Measurements from ENCODE around the gene KCNJ15.

Gene KCNJ15

GRCh38 chr21:38329162-38329561 is 72.4 kb downstream of the KCNJ15 start:
- no peaks in the 10 kb centered on the region for H3K27me3 ChIP-seq (ENCODE audit: control insufficient read depth, insufficient read depth, low read length)
- H3K27ac ChIP-seq (ENCODE audit: low read depth, low read length) = no peak overlapping the region
- H3K36me3 ChIP-seq (ENCODE audit: control insufficient read depth, insufficient read depth, low read length) = no peaks in the 10 kb centered on the region
- H3K9ac ChIP-seq (ENCODE audit: low read length) = no peak overlapping the region
- H3K4me3 ChIP-seq (ENCODE audit: low read length) = no peak overlapping the region
- H3K4me1 ChIP-seq (ENCODE audit: control insufficient read depth, insufficient read depth, low read length) = no peaks in the 10 kb centered on the region

- Histone ChIP-seq H3K4me1 (ENCODE audit: control insufficient read depth, insufficient read depth, low read length) (no peaks in the 10 kb centered on the region), H3K4me3 (ENCODE audit: low read length) (no peak overlapping the region), H3K27ac (ENCODE audit: low read depth, low read length) (no peak overlapping the region), H3K27me3 (ENCODE audit: control insufficient read depth, insufficient read depth, low read length) (no peaks in the 10 kb centered on the region), H3K36me3 (ENCODE audit: control insufficient read depth, insufficient read depth, low read length) (no peaks in the 10 kb centered on the region), H3K9ac (ENCODE audit: low read length) (no peak overlapping the region)
These were observed 73.9 kb downstream of the KCNJ15 start for GRCh38 chr21:38330666-38331065.

- no peak overlapping the region for H3K27ac ChIP-seq (ENCODE audit: low read depth, low read length)
- no peak overlapping the region for H3K9ac ChIP-seq (ENCODE audit: low read length)
- H3K4me1 ChIP-seq (ENCODE audit: control insufficient read depth, insufficient read depth, low read length) = no peaks in the 10 kb centered on the region
- no peaks in the 10 kb centered on the region for H3K36me3 ChIP-seq (ENCODE audit: control insufficient read depth, insufficient read depth, low read length)
- H3K27me3 ChIP-seq (ENCODE audit: control insufficient read depth, insufficient read depth, low read length) = no peaks in the 10 kb centered on the region
- no peak overlapping the region for H3K4me3 ChIP-seq (ENCODE audit: low read length)
These were observed 76.8 kb downstream of the KCNJ15 start for GRCh38 chr21:38333301-38334272.

- Histone ChIP-seq H3K27ac (ENCODE audit: low read depth, low read length) (no peak overlapping the region), H3K4me3 (ENCODE audit: low read length) (no peak overlapping the region), H3K4me1 (ENCODE audit: control insufficient read depth, insufficient read depth, low read length) (no peaks in the 10 kb centered on the region)
These were observed 78.1 kb downstream of the KCNJ15 start for GRCh38 chr21:38334866-38335265.

GRCh38 chr21:38337793-38338192 is 81.0 kb downstream of the KCNJ15 start:
- H3K4me1 ChIP-seq (ENCODE audit: control insufficient read depth, insufficient read depth, low read length) = no peaks in the 10 kb centered on the region
- H3K4me3 ChIP-seq (ENCODE audit: low read length) = no peak overlapping the region
- no peaks in the 10 kb centered on the region for H3K36me3 ChIP-seq (ENCODE audit: control insufficient read depth, insufficient read depth, low read length)
- H3K27ac ChIP-seq (ENCODE audit: low read depth, low read length) = no peak overlapping the region
- H3K9ac ChIP-seq (ENCODE audit: low read length) = no peak overlapping the region
- no peaks in the 10 kb centered on the region for H3K27me3 ChIP-seq (ENCODE audit: control insufficient read depth, insufficient read depth, low read length)

More at GRCh38 chr21:38334866-38335265, 78.1 kb downstream of the KCNJ15 start:
- H3K9ac ChIP-seq (ENCODE audit: low read length) = no peak overlapping the region
- H3K27me3 ChIP-seq (ENCODE audit: control insufficient read depth, insufficient read depth, low read length) = no peaks in the 10 kb centered on the region
- H3K36me3 ChIP-seq (ENCODE audit: control insufficient read depth, insufficient read depth, low read length) = no peaks in the 10 kb centered on the region

- H3K4me3 ChIP-seq (ENCODE audit: low read length) = no peak overlapping the region
- no peaks in the 10 kb centered on the region for H3K27me3 ChIP-seq (ENCODE audit: control insufficient read depth, insufficient read depth, low read length)
- H3K9ac ChIP-seq (ENCODE audit: low read length) = no peak overlapping the region
- H3K4me1 ChIP-seq (ENCODE audit: control insufficient read depth, insufficient read depth, low read length) = no peaks in the 10 kb centered on the region
- no peak overlapping the region for H3K27ac ChIP-seq (ENCODE audit: low read depth, low read length)
- no peaks in the 10 kb centered on the region for H3K36me3 ChIP-seq (ENCODE audit: control insufficient read depth, insufficient read depth, low read length)
These were observed 83.3 kb downstream of the KCNJ15 start for GRCh38 chr21:38340131-38340530.

- Histone ChIP-seq H3K4me3 (ENCODE audit: low read length) (no peak overlapping the region), H3K36me3 (ENCODE audit: control insufficient read depth, insufficient read depth, low read length) (no peaks in the 10 kb centered on the region), H3K9ac (ENCODE audit: low read length) (no peak overlapping the region), H3K4me1 (ENCODE audit: control insufficient read depth, insufficient read depth, low read length) (no peaks in the 10 kb centered on the region), H3K27me3 (ENCODE audit: control insufficient read depth, insufficient read depth, low read length) (no peaks in the 10 kb centered on the region), H3K27ac (ENCODE audit: low read depth, low read length) (no peak overlapping the region)
These were observed 84.8 kb downstream of the KCNJ15 start for GRCh38 chr21:38341546-38342012.

GRCh38 chr21:38342739-38343138 is 85.9 kb downstream of the KCNJ15 start:
- Histone ChIP-seq H3K4me3 (ENCODE audit: low read length) (no peak overlapping the region), H3K27me3 (ENCODE audit: control insufficient read depth, insufficient read depth, low read length) (no peaks in the 10 kb centered on the region), H3K9ac (ENCODE audit: low read length) (no peak overlapping the region), H3K4me1 (ENCODE audit: control insufficient read depth, insufficient read depth, low read length) (no peaks in the 10 kb centered on the region), H3K27ac (ENCODE audit: low read depth, low read length) (no peak overlapping the region), H3K36me3 (ENCODE audit: control insufficient read depth, insufficient read depth, low read length) (no peaks in the 10 kb centered on the region)

- H3K27ac ChIP-seq (ENCODE audit: low read depth, low read length) = no peak overlapping the region
- H3K4me1 ChIP-seq (ENCODE audit: control insufficient read depth, insufficient read depth, low read length) = no peaks in the 10 kb centered on the region
These were observed 86.9 kb downstream of the KCNJ15 start for GRCh38 chr21:38343691-38344090.

GRCh38 chr21:38346286-38346685 is 89.5 kb downstream of the KCNJ15 start:
- no peaks in the 10 kb centered on the region for H3K4me1 ChIP-seq (ENCODE audit: control insufficient read depth, insufficient read depth, low read length)
- H3K9ac ChIP-seq (ENCODE audit: low read length) = no peak overlapping the region
- H3K4me3 ChIP-seq (ENCODE audit: low read length) = no peak overlapping the region
- no peaks in the 10 kb centered on the region for H3K36me3 ChIP-seq (ENCODE audit: control insufficient read depth, insufficient read depth, low read length)
- no peak overlapping the region for H3K27ac ChIP-seq (ENCODE audit: low read depth, low read length)
- no peaks in the 10 kb centered on the region for H3K27me3 ChIP-seq (ENCODE audit: control insufficient read depth, insufficient read depth, low read length)

More at GRCh38 chr21:38343691-38344090, 86.9 kb downstream of the KCNJ15 start:
- Histone ChIP-seq H3K36me3 (ENCODE audit: control insufficient read depth, insufficient read depth, low read length) (no peaks in the 10 kb centered on the region), H3K9ac (ENCODE audit: low read length) (no peak overlapping the region), H3K4me3 (ENCODE audit: low read length) (no peak overlapping the region), H3K27me3 (ENCODE audit: control insufficient read depth, insufficient read depth, low read length) (no peaks in the 10 kb centered on the region)

- Histone ChIP-seq H3K27me3 (ENCODE audit: control insufficient read depth, insufficient read depth, low read length) (peaks cover 2% of the 10 kb centered on the region), H3K4me1 (ENCODE audit: control insufficient read depth, insufficient read depth, low read length) (no peaks in the 10 kb centered on the region), H3K9ac (ENCODE audit: low read length) (no peak overlapping the region), H3K36me3 (ENCODE audit: control insufficient read depth, insufficient read depth, low read length) (no peaks in the 10 kb centered on the region), H3K27ac (ENCODE audit: low read depth, low read length) (no peak overlapping the region), H3K4me3 (ENCODE audit: low read length) (no peak overlapping the region)
These were observed 92.4 kb downstream of the KCNJ15 start for GRCh38 chr21:38349111-38349746.

- H3K36me3 ChIP-seq (ENCODE audit: control insufficient read depth, insufficient read depth, low read length) = no peaks in the 10 kb centered on the region
- no peak overlapping the region for H3K9ac ChIP-seq (ENCODE audit: low read length)
- H3K4me1 ChIP-seq (ENCODE audit: control insufficient read depth, insufficient read depth, low read length) = no peaks in the 10 kb centered on the region
- H3K27ac ChIP-seq (ENCODE audit: low read depth, low read length) = no peak overlapping the region
- H3K4me3 ChIP-seq (ENCODE audit: low read length) = no peak overlapping the region
- peaks cover 2% of the 10 kb centered on the region for H3K27me3 ChIP-seq (ENCODE audit: control insufficient read depth, insufficient read depth, low read length)
These were observed 93.2 kb downstream of the KCNJ15 start for GRCh38 chr21:38349977-38350376.

All from rectal smooth muscle tissue (tissue), 1 donor.